ENCODE measurements around the gene FAM53B.
A peak's percentile ranks its signal among the peaks of the same experiment; 100 is the strongest.

- TF ChIP-seq CTCF (IDR thresholded peaks at IDR 0.05; ENCODE audit: low read length) (peak; percentile 10; the same call in 1 of the 2 replicates), EZH2 (optimal IDR thresholded peaks at IDR 0.05; ENCODE audit: low read depth, low read length) (no peak)
These were observed 19.7 kb downstream of the FAM53B start for GRCh38 chr10:124724279-124725027.

Data from MM.1S (cell line).